ENCODE data around the gene WASF2. TPM values are rescaled to one million over a fixed set of nuclear protein-coding genes. Genes with fewer than 3 reads are reported as not detected.

The WASF2 gene
- total and polyA plus RNA-seq, 4 donors: 27.2 to 164 (median 101) TPM

- intact Hi-C loops (cut with DNase I): loop anchor here (5.0 to 10.0 kb wide), 5 partner anchors 85 to 295 kb away; no protein-coding TSS in a partner anchor
- H3K4me1 ChIP-seq (ENCODE audit: control insufficient read depth in 1 of 2, insufficient read depth in 2 of 2, low read length in 2 of 2): no peaks in the 10 kb centered on the region
- WGBS, 2 donors: 43 to 48% methylated on average over 19 of the region's 19 CpGs
These were observed 90.5 kb downstream of the WASF2 start for GRCh38 chr1:27399251-27400025.

GRCh38 chr1:27398405-27399149 is 91.4 kb downstream of the WASF2 start:
- Histone ChIP-seq H3K36me3 (ENCODE audit: control insufficient read depth in 1 of 2, insufficient read depth in 2 of 2, low read length in 1 of 2) (no peaks in the 10 kb centered on the region), H3K4me3 (ENCODE audit: low read length in 2 of 2) (no peak overlapping the region), H3K4me1 (ENCODE audit: control insufficient read depth in 1 of 2, insufficient read depth in 2 of 2, low read length in 2 of 2) (no peaks in the 10 kb centered on the region), H3K27ac (ENCODE audit: low read depth in 1 of 2, low read length in 2 of 2) (no peak overlapping the region), H3K27me3 (ENCODE audit: control insufficient read depth in 1 of 2, insufficient read depth in 2 of 2, low read length in 1 of 2) (no peaks in the 10 kb centered on the region), H3K9me3 (ENCODE audit: control insufficient read depth, low read length) (no peaks in the 10 kb centered on the region)
- intact Hi-C loops (cut with DNase I): loop anchor here in 1 of 2 donors (10.0 kb wide), 2 partner anchors 266 to 294 kb away; no protein-coding TSS in a partner anchor
- DNase-seq: no peak
- ATAC-seq (ENCODE audit: low FRiP score): no peak
- WGBS, 2 donors: 72 to 83% methylated on average over 4 of the region's 4 CpGs

More at GRCh38 chr1:27399251-27400025, 90.5 kb downstream of the WASF2 start:
- Histone ChIP-seq H3K36me3 (ENCODE audit: control insufficient read depth in 1 of 2, insufficient read depth in 2 of 2, low read length in 1 of 2) (no peaks in the 10 kb centered on the region), H3K27me3 (ENCODE audit: control insufficient read depth in 1 of 2, insufficient read depth in 2 of 2, low read length in 1 of 2) (no peaks in the 10 kb centered on the region), H3K4me3 (ENCODE audit: low read length in 2 of 2) (no peak overlapping the region), H3K9me3 (ENCODE audit: control insufficient read depth, low read length) (no peaks in the 10 kb centered on the region), H3K27ac (ENCODE audit: low read depth in 1 of 2, low read length in 2 of 2) (no peak overlapping the region)
- DNase-seq (no peak), ATAC-seq (ENCODE audit: low FRiP score) (no peak)

GRCh38 chr1:27397749-27398148 is 92.2 kb downstream of the WASF2 start:
- no peaks in the 10 kb centered on the region for H3K27me3 ChIP-seq (ENCODE audit: control insufficient read depth in 1 of 2, insufficient read depth in 2 of 2, low read length in 1 of 2)
- intact Hi-C loops (cut with DNase I): loop anchor here in 1 of 2 donors (2.0 to 10.0 kb wide), 3 partner anchors 207 to 293 kb away; partner anchors contain the start of gene AHDC1
- H3K36me3 ChIP-seq (ENCODE audit: control insufficient read depth in 1 of 2, insufficient read depth in 2 of 2, low read length in 1 of 2): no peaks in the 10 kb centered on the region
- no peak overlapping the region for H3K4me3 ChIP-seq (ENCODE audit: low read length in 2 of 2)
- H3K9me3 ChIP-seq (ENCODE audit: control insufficient read depth, low read length): no peaks in the 10 kb centered on the region
- no peak overlapping the region for H3K27ac ChIP-seq (ENCODE audit: low read depth in 1 of 2, low read length in 2 of 2)
- 52 to 58% methylated on average over 7 of the region's 7 CpGs for WGBS, 2 donors
- H3K4me1 ChIP-seq (ENCODE audit: control insufficient read depth in 1 of 2, insufficient read depth in 2 of 2, low read length in 2 of 2): no peaks in the 10 kb centered on the region
- ATAC-seq (ENCODE audit: low FRiP score) (no peak), DNase-seq (peak in 1 of 2 donors; percentile 51)

DNA sequence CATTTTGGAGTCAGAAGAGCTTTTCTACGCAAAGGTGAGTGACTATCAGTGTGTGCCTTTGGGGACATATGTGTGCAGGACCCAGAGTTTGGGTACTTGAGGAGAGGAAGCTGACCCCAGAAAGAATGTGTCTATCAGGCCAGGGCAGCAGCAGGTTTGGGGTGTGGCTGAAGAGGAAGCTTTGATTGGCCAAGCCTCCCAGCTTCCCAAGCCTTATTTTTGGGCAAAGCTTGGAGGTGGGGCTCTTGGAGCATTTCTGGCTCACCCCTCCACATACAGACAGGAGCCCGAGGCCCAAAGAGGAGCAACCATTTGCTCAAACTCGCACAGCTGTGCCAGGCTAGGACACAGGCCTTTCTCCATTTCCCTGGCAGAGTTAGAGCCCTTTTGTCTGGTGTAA is 92.9 kb downstream of the WASF2 start:
- Histone ChIP-seq H3K27me3 (ENCODE audit: control insufficient read depth in 1 of 2, insufficient read depth in 2 of 2, low read length in 1 of 2) (no peaks in the 10 kb centered on the region), H3K36me3 (ENCODE audit: control insufficient read depth in 1 of 2, insufficient read depth in 2 of 2, low read length in 1 of 2) (no peaks in the 10 kb centered on the region), H3K4me3 (ENCODE audit: low read length in 2 of 2) (no peak overlapping the region), H3K27ac (ENCODE audit: low read depth in 1 of 2, low read length in 2 of 2) (no peak overlapping the region), H3K9me3 (ENCODE audit: control insufficient read depth, low read length) (no peaks in the 10 kb centered on the region), H3K4me1 (ENCODE audit: control insufficient read depth in 1 of 2, insufficient read depth in 2 of 2, low read length in 2 of 2) (no peaks in the 10 kb centered on the region)
- ATAC-seq (ENCODE audit: low FRiP score) (no peak), DNase-seq (no peak)
- intact Hi-C loops (cut with DNase I): loop anchor here in 1 of 2 donors (2.0 to 10.0 kb wide), 3 partner anchors 208 to 292 kb away; partner anchors contain the start of gene AHDC1
- 57 to 60% methylated on average over 3 of the region's 3 CpGs for WGBS, 2 donors

DNA sequence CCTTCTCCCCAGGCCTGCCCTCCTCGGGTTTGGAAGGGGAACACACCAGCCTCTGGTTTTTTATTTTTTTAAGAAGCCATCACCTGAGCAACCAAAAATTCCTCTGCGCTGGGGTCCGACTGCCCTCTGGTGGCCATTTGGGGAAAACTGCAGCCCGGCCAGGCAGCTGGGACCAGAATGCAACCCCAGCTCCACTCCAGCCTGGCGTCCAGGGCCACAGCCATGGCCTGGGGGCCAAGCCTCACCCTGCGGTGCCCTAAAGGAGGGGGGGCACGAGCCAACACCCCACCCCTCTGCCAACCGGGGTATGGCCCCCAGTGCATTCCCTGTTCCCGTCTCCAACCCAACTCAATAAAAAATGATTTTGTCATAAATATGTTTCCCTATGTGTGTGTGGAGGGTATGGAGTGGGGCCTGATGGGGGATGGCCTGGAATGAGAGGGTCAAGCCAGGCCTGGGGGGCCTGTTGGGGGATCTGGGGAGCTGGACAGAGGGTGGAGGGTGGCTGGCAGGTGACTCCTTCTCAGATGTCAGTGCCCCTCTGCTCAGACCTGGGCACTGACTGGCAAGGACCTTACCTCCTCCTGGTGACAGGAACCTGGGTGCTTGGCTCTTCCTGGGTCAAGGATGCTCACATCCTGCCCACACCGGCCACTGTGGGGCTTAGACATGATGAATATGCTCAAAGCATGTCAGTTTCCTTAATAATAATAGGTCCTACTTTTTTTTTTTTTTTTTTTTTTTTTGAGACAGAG is 94.3 kb downstream of the WASF2 start:
- ATAC-seq (ENCODE audit: low FRiP score) (peak; percentile 58), DNase-seq (peak; percentile 81 to 92)
- no peaks in the 10 kb centered on the region for H3K36me3 ChIP-seq (ENCODE audit: control insufficient read depth in 1 of 2, insufficient read depth in 2 of 2, low read length in 1 of 2)
- WGBS, 2 donors: 4 to 5% methylated on average over 10 of the region's 10 CpGs
- no peak overlapping the region for H3K27ac ChIP-seq (ENCODE audit: low read depth in 1 of 2, low read length in 2 of 2)
- no peaks in the 10 kb centered on the region for H3K9me3 ChIP-seq (ENCODE audit: control insufficient read depth, low read length)
- no peaks in the 10 kb centered on the region for H3K27me3 ChIP-seq (ENCODE audit: control insufficient read depth in 1 of 2, insufficient read depth in 2 of 2, low read length in 1 of 2)
- no peaks in the 10 kb centered on the region for H3K4me1 ChIP-seq (ENCODE audit: control insufficient read depth in 1 of 2, insufficient read depth in 2 of 2, low read length in 2 of 2)
- intact Hi-C loops (cut with DNase I): loop anchor here in 1 of 2 donors (2.0 to 10.0 kb wide), 3 partner anchors 209 to 291 kb away; partner anchors contain the start of gene AHDC1
- H3K4me3 ChIP-seq (ENCODE audit: low read length in 2 of 2): no peak overlapping the region

- H3K4me1 ChIP-seq (ENCODE audit: control insufficient read depth in 1 of 2, insufficient read depth in 2 of 2, low read length in 2 of 2): no peaks in the 10 kb centered on the region
- 71 to 74% methylated on average over 1 of the region's 1 CpG for WGBS, 2 donors
- intact Hi-C loops (cut with DNase I): loop anchor here (5.0 to 10.0 kb wide), 3 partner anchors 212 to 290 kb away; no protein-coding TSS in a partner anchor
These were observed 95.0 kb downstream of the WASF2 start for GRCh38 chr1:27394925-27395324.

DNA sequence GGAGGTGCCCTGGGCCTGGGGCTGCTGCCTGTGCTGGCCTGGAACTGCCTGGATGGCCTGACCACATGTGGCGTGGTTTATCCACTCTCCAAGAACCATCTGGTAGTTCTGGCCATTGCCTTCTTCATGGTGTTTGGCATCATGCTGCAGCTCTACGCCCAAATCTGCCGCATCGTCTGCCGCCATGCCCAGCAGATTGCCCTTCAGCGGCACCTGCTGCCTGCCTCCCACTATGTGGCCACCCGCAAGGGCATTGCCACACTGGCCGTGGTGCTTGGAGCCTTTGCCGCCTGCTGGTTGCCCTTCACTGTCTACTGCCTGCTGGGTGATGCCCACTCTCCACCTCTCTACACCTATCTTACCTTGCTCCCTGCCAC is 95.7 kb downstream of the WASF2 start:
- H3K4me1 ChIP-seq (ENCODE audit: control insufficient read depth in 1 of 2, insufficient read depth in 2 of 2, low read length in 2 of 2): no peaks in the 10 kb centered on the region
- H3K9me3 ChIP-seq (ENCODE audit: control insufficient read depth, low read length): no peaks in the 10 kb centered on the region
- no peaks in the 10 kb centered on the region for H3K27me3 ChIP-seq (ENCODE audit: control insufficient read depth in 1 of 2, insufficient read depth in 2 of 2, low read length in 1 of 2)
- ATAC-seq (ENCODE audit: low FRiP score): no peak
- WGBS, 2 donors: 95 to 99% methylated on average over 9 of the region's 9 CpGs
- DNase-seq: no peak
- H3K27ac ChIP-seq (ENCODE audit: low read depth in 1 of 2, low read length in 2 of 2): no peak overlapping the region
- H3K4me3 ChIP-seq (ENCODE audit: low read length in 2 of 2): no peak overlapping the region
- H3K36me3 ChIP-seq (ENCODE audit: control insufficient read depth in 1 of 2, insufficient read depth in 2 of 2, low read length in 1 of 2): no peaks in the 10 kb centered on the region
- intact Hi-C loops (cut with DNase I): loop anchor here (5.0 to 10.0 kb wide), 3 partner anchors 213 to 289 kb away; no protein-coding TSS in a partner anchor

More at GRCh38 chr1:27394925-27395324, 95.0 kb downstream of the WASF2 start:
- no peaks in the 10 kb centered on the region for H3K36me3 ChIP-seq (ENCODE audit: control insufficient read depth in 1 of 2, insufficient read depth in 2 of 2, low read length in 1 of 2)
- DNase-seq: no peak
- no peak overlapping the region for H3K4me3 ChIP-seq (ENCODE audit: low read length in 2 of 2)
- no peaks in the 10 kb centered on the region for H3K27me3 ChIP-seq (ENCODE audit: control insufficient read depth in 1 of 2, insufficient read depth in 2 of 2, low read length in 1 of 2)
- no peaks in the 10 kb centered on the region for H3K9me3 ChIP-seq (ENCODE audit: control insufficient read depth, low read length)
- ATAC-seq (ENCODE audit: low FRiP score): no peak
- H3K27ac ChIP-seq (ENCODE audit: low read depth in 1 of 2, low read length in 2 of 2): no peak overlapping the region

GRCh38 chr1:27393641-27394281 is 96.2 kb downstream of the WASF2 start:
- no peaks in the 10 kb centered on the region for H3K4me1 ChIP-seq (ENCODE audit: control insufficient read depth in 1 of 2, insufficient read depth in 2 of 2, low read length in 2 of 2)
- WGBS, 2 donors: 95% methylated on average over 18 of the region's 18 CpGs
- H3K9me3 ChIP-seq (ENCODE audit: control insufficient read depth, low read length): no peaks in the 10 kb centered on the region
- intact Hi-C loops (cut with DNase I): loop anchor here (2.0 to 10.0 kb wide), 5 partner anchors 37 to 289 kb away; no protein-coding TSS in a partner anchor
- H3K36me3 ChIP-seq (ENCODE audit: control insufficient read depth in 1 of 2, insufficient read depth in 2 of 2, low read length in 1 of 2): no peaks in the 10 kb centered on the region
- H3K4me3 ChIP-seq (ENCODE audit: low read length in 2 of 2): no peak overlapping the region
- no peak for ATAC-seq (ENCODE audit: low FRiP score)
- H3K27ac ChIP-seq (ENCODE audit: low read depth in 1 of 2, low read length in 2 of 2): no peak overlapping the region
- DNase-seq: no peak
- H3K27me3 ChIP-seq (ENCODE audit: control insufficient read depth in 1 of 2, insufficient read depth in 2 of 2, low read length in 1 of 2): no peaks in the 10 kb centered on the region

All from aorta (tissue), 5 donors.